GM12878 (cell line): ENCODE data around the gene EMC1. TPM values are rescaled to one million over a fixed set of nuclear protein-coding genes. Genes with fewer than 3 reads are reported as not detected.

Experiments
- ATAC-seq: fragments of 200-7000 bp; cut with Tn5 transposase; 3 replicates; pipeline ENCODE4 v1.9.1; 2020; ENCODE audit warnings: mild to moderate bottlenecking, moderate library complexity
- BruUV-seq: library from RNA; stranded (reverse); fragments of 400-500 nt; replicated peaks from 2 replicates; lab custom pipeline; 2021; lab: Mats Ljungman, UMichigan
- CTCF ChIA-PET: fragments of 300-600 bp; sonication (Branson Sonifier 250); formaldehyde crosslinking; extraction: SDS; loops from one replicate; lab custom pipeline; 2021; ENCODE audit warnings: inconsistent platforms; lab: Yijun Ruan, JAX
- POLR2A ChIA-PET: fragments of 350-600 bp; formaldehyde crosslinking; extraction: SDS; loops from one replicate; lab custom pipeline; 2021; ENCODE audit warnings: inconsistent platforms; lab: Charles Lee
- RAD21 ChIA-PET: fragments of 300-600 bp; sonication (Branson Sonifier 250); formaldehyde crosslinking; loops from one replicate; lab custom pipeline; 2023; ENCODE audit warnings: antibody characterized with exemption; ENCODE audit not compliant: unreplicated experiment; lab: Charles Lee
- SMC1A ChIA-PET: fragments of 300-600 bp; sonication (Branson Sonifier 250); formaldehyde crosslinking; loops from one replicate; lab custom pipeline; 2023; ENCODE audit not compliant: unreplicated experiment, uncharacterized antibody; lab: Charles Lee
- DNase-seq: peaks from one replicate; pipeline ENCODE4 v3.0.0-alpha.2; 2011; ENCODE audit warnings: low read depth, low spot score
- FAIRE-seq: peaks from 3 replicates; lab custom pipeline; 2011; peaks lifted over from hg19 to GRCh38; lab: Jason Lieb, UNC
- H2AFZ ChIP-seq: 2 replicates; pipeline ENCODE4 v1.6.0; 2011; ENCODE audit warnings: low read depth, low read length, control low read depth; ENCODE audit not compliant: control insufficient read depth
- H3K27ac ChIP-seq: 2 replicates; pipeline ENCODE4 v1.5.1; 2011; ENCODE audit warnings: control low read depth; ENCODE audit not compliant: control insufficient read depth, insufficient read depth
- H3K27me3 ChIP-seq, 2 experiments: replicated peaks in 1 of 2; 2 replicates each; pipeline versions ENCODE4 v1.6.0 to v1.6.1; 2011; ENCODE audit warnings: low read length in 1 of 2; ENCODE audit not compliant: control insufficient read depth in 2 of 2, insufficient read depth in 2 of 2
- H3K36me3 ChIP-seq, 2 experiments: 2 replicates each; pipeline ENCODE4 v1.5.1; 2011; ENCODE audit warnings: low read length in 1 of 2; ENCODE audit not compliant: control insufficient read depth in 2 of 2, insufficient read depth in 2 of 2
- H3K4me1 ChIP-seq: 2 replicates; pipeline ENCODE4 v1.6.1; 2011; ENCODE audit warnings: mild to moderate bottlenecking, low read length, moderate library complexity, mixed read lengths; ENCODE audit not compliant: control insufficient read depth, insufficient read depth
- H3K4me2 ChIP-seq: 2 replicates; pipeline ENCODE4 v1.6.0; 2011; ENCODE audit warnings: control low read depth; ENCODE audit not compliant: control insufficient read depth, insufficient read depth
- H3K4me3 ChIP-seq: fragments of 200-600 bp; sonication (generic); 2 replicates; pipeline ENCODE4 v1.5.1; 2016
- H3K79me2 ChIP-seq: 2 replicates; pipeline ENCODE4 v1.6.0; 2011; ENCODE audit warnings: low read length; ENCODE audit not compliant: control insufficient read depth, insufficient read depth
- H3K9ac ChIP-seq: 2 replicates; pipeline ENCODE4 v1.8.0; 2011; ENCODE audit warnings: low read length, control low read depth, mixed read lengths; ENCODE audit not compliant: control insufficient read depth, insufficient read depth
- H3K9me3 ChIP-seq: replicated peaks from 3 replicates; pipeline ENCODE4 v1.5.1; 2011; ENCODE audit warnings: mild to moderate bottlenecking, low read length; ENCODE audit not compliant: control insufficient read depth, insufficient read depth
- H4K20me1 ChIP-seq: 2 replicates; pipeline ENCODE4 v1.6.0; 2011; ENCODE audit not compliant: control insufficient read depth, insufficient read depth
- ASH2L ChIP-seq: fragments of 300-600, 200-600 bp; sonication (generic); IDR thresholded peaks from 2 replicates; pipeline ENCODE4 v1.6.1; 2017; ENCODE audit warnings: low read depth, mild to moderate bottlenecking, borderline replicate concordance
- CREB1 ChIP-seq: IDR thresholded peaks from 2 replicates; pipeline ENCODE4 v1.6.1; 2012; ENCODE audit warnings: low read depth, mild to moderate bottlenecking, inconsistent platforms
- EED ChIP-seq: sonication (generic); IDR thresholded peaks from 2 replicates; pipeline ENCODE4 v1.6.1; 2016; ENCODE audit warnings: antibody characterized with exemption, low read depth
- MTA2 ChIP-seq: fragments of 450-650 bp; IDR thresholded peaks from 2 replicates; pipeline ENCODE4 v1.6.1; 2016; ENCODE audit warnings: low read depth, mild to moderate bottlenecking, moderate library complexity
- MYC ChIP-seq: IDR thresholded peaks from 2 replicates; pipeline ENCODE4 v1.6.1; 2011; ENCODE audit warnings: mild to moderate bottlenecking, low read length, moderate library complexity, inconsistent platforms; ENCODE audit not compliant: insufficient read depth, insufficient replicate concordance, insufficient read length, severe bottlenecking
- SIX5 ChIP-seq: IDR thresholded peaks from 2 replicates; pipeline ENCODE4 v1.6.1; 2011; ENCODE audit warnings: mild to moderate bottlenecking, low read depth, low read length, moderate library complexity; ENCODE audit not compliant: severe bottlenecking
- SMAD1 ChIP-seq: fragments of 450-650 bp; IDR thresholded peaks from 2 replicates; pipeline ENCODE4 v1.6.1; 2018; ENCODE audit warnings: mild to moderate bottlenecking, low read depth; ENCODE audit not compliant: partially characterized antibody
- SMAD5 ChIP-seq: IDR thresholded peaks from 2 replicates; pipeline ENCODE4 v1.6.1; 2016; ENCODE audit warnings: antibody characterized with exemption, low read depth
- STAT1 ChIP-seq: fragments of 450-650 bp; conservative IDR thresholded peaks from 2 replicates; pipeline ENCODE4 v1.6.1; 2014; ENCODE audit warnings: antibody characterized with exemption, mild to moderate bottlenecking
- ZNF622 ChIP-seq: fragments of 450-650 bp; IDR thresholded peaks from 2 replicates; pipeline ENCODE4 v1.6.1; 2017; ENCODE audit warnings: mild to moderate bottlenecking, inconsistent platforms
- ZZZ3 ChIP-seq: IDR thresholded peaks from 2 replicates; pipeline ENCODE4 v1.6.1; 2011; ENCODE audit warnings: low read depth; ENCODE audit not compliant: control insufficient read depth, insufficient read length
- WGBS: methylation state at CpG from one replicate; pipeline ENCODE4 v1.1.6; 2016; ENCODE audit warnings: low lambda C conversion rate; ENCODE audit not compliant: insufficient replicate concordance, insufficient coverage; ENCODE audit errors: missing lambda C conversion rate; 5-methylcytosine and 5-hydroxymethylcytosine counted together
- in situ Hi-C: fragments of 300-500 bp; cut with MboI; formaldehyde crosslinking; loops from 9 replicates; pipeline ENCODE4 v1.14.3; 2018; ENCODE audit warnings: mixed read lengths
- intact Hi-C: fragments of 100-400 bp; cut with micrococcal nuclease; formaldehyde crosslinking; loops from one replicate; pipeline ENCODE4 v1.14.2; 2022; ENCODE audit not compliant: unreplicated experiment
- polyA plus RNA-seq, 11 experiments: library from polyadenylated mRNA; depleted of rRNA in 4 of 11; unstranded in 6 of 11; stranded (reverse) in 5 of 11; fragments of >200 nt; fragmentation: Nextera tagmentation in 4 of 11; fragmentation: Illumina TruSeq in 1 of 11; extraction: Ambion mirVana in 4 of 11; extraction: Trizol in 1 of 11; gene quantifications; 1 replicate in 1 of 11; 2 replicates in 10 of 11; pipeline versions ENCODE4 v1.2.1 to v1.2.3, GENCODE V29; 2011 to 2016; ENCODE audit warnings: inconsistent platforms in 2 of 11, missing spikeins in 2 of 11, low read depth in 1 of 11
- total RNA-seq, 4 experiments: library from RNA; depleted of rRNA in 3 of 4; stranded (reverse); fragments of >200 nt in 3 of 4; fragmentation: Illumina TruSeq in 1 of 4; extraction: Trizol in 1 of 4; gene quantifications; 2 replicates each; pipeline versions ENCODE4 v1.2.1 to v1.2.3, GENCODE V29; 2013 to 2021
- TF ChIP-seq, protein P1 (sequence below): IDR thresholded peaks from 2 replicates; pipeline ENCODE4 v1.6.1; 2011; ENCODE audit warnings: low read depth, low read length, improper control_type of control experiment, borderline replicate concordance
- TF ChIP-seq, protein P2 (sequence below): IDR thresholded peaks from 2 replicates; pipeline ENCODE4 v1.6.1; 2012; ENCODE audit warnings: low read depth, low read length, improper control_type of control experiment
- TF ChIP-seq, protein P3 (sequence below), 3 experiments: IDR thresholded peaks in 2 of 3; conservative IDR thresholded peaks in 1 of 3; 2 replicates each; pipeline ENCODE4 v1.5.1; 2011; ENCODE audit warnings: low read depth in 3 of 3, low read length in 3 of 3, mild to moderate bottlenecking in 3 of 3, control low read depth in 2 of 3, moderate library complexity in 2 of 3, inconsistent platforms in 1 of 3, mixed read lengths in 1 of 3; ENCODE audit not compliant: control insufficient read depth in 2 of 3, insufficient read depth in 1 of 3; ENCODE audit errors: extremely low read depth in 1 of 3
- TF ChIP-seq, protein P4 (sequence below): fragments of 450-650 bp; IDR thresholded peaks from 2 replicates; pipeline ENCODE4 v1.6.1; 2016; ENCODE audit warnings: mild to moderate bottlenecking
- TF ChIP-seq, protein P5 (sequence below): fragments of 150-350 bp; IDR thresholded peaks from 2 replicates; pipeline ENCODE4 v1.6.1; 2016; ENCODE audit warnings: low read depth, low read length

EMC1 gene
- total and polyA plus RNA-seq, 10 of the 15 experiments (the other 5 are each of a cell fraction or from before 2014, with no cell fraction given): 12.2 to 43.6 (median 20.6) TPM

DNA sequence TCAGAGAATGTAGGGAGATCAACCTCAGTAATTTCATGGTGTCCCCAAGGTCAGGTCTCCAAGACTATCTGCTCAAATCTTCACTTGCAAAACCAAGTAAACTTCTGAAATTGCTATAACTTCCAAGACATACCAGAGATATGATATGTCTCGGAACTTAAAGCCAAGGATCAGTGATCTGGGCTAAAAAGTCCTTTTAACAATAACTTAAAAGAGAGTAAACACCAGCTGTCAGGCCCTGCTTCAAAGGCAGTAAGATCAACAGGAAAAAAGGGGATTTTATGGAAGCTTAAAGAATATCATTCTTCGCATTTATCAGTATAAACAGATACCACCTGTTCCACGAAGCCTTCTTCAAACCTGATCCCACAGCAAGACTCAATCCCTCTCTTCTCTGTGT lies 55.0 kb downstream of the EMC1 start:
- Histone ChIP-seq H3K4me1 (no peaks in the 10 kb centered on the region), H3K9ac (no peak overlapping the region), H3K79me2 (peaks cover 6% of the 10 kb centered on the region), H3K9me3 (no peaks in the 10 kb centered on the region), H2AFZ (no peak overlapping the region), H3K27me3 (no peaks in the 10 kb centered on the region), H3K4me2 (no peak overlapping the region), H3K36me3 (peaks cover 19 to 51% of the 10 kb centered on the region in 2 experiments), H3K27ac (no peak overlapping the region), H3K4me3 (no peak overlapping the region), H4K20me1 (peaks cover 2% of the 10 kb centered on the region; the same call in 1 of the 2 replicates)
- FAIRE-seq (no peak), ATAC-seq (no peak), DNase-seq (no peak)
- RAD21 ChIA-PET: no interaction called here
- 80% methylated on average over 3 of the region's 3 CpGs for WGBS
- in situ Hi-C loops: loop anchor here (25.0 kb wide), 1 partner anchor 1566 kb away; no protein-coding TSS in a partner anchor
- intact Hi-C loops: no loop called here
- SMC1A ChIA-PET: interaction anchor here (1.6 kb wide), 1 partner anchor 9 kb away, joined by 10 read pairs; no protein-coding TSS in a partner anchor
- POLR2A ChIA-PET: no interaction called here
- no TSS peak for BruUV-seq
- CTCF ChIA-PET: interaction anchor here (1.2 to 2.4 kb wide), 3 partner anchors 10 to 45 kb away, joined by 4 to 8 read pairs (median 7); no protein-coding TSS in a partner anchor
- TF ChIP-seq STAT1 (no peak), EED (no peak), SIX5 (no peak), SMAD5 (no peak), MYC (no peak), MTA2 (no peak), CREB1 (no peak), ZNF622 (no peak), ASH2L (no peak), ZZZ3 (no peak), SMAD1 (no peak)
- TF ChIP-seq, protein P1, sequence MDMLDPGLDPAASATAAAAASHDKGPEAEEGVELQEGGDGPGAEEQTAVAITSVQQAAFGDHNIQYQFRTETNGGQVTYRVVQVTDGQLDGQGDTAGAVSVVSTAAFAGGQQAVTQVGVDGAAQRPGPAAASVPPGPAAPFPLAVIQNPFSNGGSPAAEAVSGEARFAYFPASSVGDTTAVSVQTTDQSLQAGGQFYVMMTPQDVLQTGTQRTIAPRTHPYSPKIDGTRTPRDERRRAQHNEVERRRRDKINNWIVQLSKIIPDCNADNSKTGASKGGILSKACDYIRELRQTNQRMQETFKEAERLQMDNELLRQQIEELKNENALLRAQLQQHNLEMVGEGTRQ: no peak
- TF ChIP-seq, protein P2, sequence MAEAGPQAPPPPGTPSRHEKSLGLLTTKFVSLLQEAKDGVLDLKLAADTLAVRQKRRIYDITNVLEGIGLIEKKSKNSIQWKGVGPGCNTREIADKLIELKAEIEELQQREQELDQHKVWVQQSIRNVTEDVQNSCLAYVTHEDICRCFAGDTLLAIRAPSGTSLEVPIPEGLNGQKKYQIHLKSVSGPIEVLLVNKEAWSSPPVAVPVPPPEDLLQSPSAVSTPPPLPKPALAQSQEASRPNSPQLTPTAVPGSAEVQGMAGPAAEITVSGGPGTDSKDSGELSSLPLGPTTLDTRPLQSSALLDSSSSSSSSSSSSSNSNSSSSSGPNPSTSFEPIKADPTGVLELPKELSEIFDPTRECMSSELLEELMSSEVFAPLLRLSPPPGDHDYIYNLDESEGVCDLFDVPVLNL: no peak
- TF ChIP-seq, protein P3, sequence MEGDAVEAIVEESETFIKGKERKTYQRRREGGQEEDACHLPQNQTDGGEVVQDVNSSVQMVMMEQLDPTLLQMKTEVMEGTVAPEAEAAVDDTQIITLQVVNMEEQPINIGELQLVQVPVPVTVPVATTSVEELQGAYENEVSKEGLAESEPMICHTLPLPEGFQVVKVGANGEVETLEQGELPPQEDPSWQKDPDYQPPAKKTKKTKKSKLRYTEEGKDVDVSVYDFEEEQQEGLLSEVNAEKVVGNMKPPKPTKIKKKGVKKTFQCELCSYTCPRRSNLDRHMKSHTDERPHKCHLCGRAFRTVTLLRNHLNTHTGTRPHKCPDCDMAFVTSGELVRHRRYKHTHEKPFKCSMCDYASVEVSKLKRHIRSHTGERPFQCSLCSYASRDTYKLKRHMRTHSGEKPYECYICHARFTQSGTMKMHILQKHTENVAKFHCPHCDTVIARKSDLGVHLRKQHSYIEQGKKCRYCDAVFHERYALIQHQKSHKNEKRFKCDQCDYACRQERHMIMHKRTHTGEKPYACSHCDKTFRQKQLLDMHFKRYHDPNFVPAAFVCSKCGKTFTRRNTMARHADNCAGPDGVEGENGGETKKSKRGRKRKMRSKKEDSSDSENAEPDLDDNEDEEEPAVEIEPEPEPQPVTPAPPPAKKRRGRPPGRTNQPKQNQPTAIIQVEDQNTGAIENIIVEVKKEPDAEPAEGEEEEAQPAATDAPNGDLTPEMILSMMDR (IDR thresholded peaks at IDR 0.05 in 2 of 3, conservative IDR thresholded peaks at IDR 0.05 in 1 of 3; ENCODE audit: control insufficient read depth in 2 of 3, extremely low read depth in 1 of 3, insufficient read depth in 1 of 3, low read depth in 3 of 3, low read length in 3 of 3): no peak
- TF ChIP-seq, protein P4, sequence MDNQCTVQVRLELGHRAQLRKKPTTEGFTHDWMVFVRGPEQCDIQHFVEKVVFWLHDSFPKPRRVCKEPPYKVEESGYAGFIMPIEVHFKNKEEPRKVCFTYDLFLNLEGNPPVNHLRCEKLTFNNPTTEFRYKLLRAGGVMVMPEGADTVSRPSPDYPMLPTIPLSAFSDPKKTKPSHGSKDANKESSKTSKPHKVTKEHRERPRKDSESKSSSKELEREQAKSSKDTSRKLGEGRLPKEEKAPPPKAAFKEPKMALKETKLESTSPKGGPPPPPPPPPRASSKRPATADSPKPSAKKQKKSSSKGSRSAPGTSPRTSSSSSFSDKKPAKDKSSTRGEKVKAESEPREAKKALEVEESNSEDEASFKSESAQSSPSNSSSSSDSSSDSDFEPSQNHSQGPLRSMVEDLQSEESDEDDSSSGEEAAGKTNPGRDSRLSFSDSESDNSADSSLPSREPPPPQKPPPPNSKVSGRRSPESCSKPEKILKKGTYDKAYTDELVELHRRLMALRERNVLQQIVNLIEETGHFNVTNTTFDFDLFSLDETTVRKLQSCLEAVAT: no peak
- TF ChIP-seq, protein P5, sequence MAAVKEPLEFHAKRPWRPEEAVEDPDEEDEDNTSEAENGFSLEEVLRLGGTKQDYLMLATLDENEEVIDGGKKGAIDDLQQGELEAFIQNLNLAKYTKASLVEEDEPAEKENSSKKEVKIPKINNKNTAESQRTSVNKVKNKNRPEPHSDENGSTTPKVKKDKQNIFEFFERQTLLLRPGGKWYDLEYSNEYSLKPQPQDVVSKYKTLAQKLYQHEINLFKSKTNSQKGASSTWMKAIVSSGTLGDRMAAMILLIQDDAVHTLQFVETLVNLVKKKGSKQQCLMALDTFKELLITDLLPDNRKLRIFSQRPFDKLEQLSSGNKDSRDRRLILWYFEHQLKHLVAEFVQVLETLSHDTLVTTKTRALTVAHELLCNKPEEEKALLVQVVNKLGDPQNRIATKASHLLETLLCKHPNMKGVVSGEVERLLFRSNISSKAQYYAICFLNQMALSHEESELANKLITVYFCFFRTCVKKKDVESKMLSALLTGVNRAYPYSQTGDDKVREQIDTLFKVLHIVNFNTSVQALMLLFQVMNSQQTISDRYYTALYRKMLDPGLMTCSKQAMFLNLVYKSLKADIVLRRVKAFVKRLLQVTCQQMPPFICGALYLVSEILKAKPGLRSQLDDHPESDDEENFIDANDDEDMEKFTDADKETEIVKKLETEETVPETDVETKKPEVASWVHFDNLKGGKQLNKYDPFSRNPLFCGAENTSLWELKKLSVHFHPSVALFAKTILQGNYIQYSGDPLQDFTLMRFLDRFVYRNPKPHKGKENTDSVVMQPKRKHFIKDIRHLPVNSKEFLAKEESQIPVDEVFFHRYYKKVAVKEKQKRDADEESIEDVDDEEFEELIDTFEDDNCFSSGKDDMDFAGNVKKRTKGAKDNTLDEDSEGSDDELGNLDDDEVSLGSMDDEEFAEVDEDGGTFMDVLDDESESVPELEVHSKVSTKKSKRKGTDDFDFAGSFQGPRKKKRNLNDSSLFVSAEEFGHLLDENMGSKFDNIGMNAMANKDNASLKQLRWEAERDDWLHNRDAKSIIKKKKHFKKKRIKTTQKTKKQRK: no peak
